ENCODE data around the gene SERINC3.

The SERINC3 gene

DNA sequence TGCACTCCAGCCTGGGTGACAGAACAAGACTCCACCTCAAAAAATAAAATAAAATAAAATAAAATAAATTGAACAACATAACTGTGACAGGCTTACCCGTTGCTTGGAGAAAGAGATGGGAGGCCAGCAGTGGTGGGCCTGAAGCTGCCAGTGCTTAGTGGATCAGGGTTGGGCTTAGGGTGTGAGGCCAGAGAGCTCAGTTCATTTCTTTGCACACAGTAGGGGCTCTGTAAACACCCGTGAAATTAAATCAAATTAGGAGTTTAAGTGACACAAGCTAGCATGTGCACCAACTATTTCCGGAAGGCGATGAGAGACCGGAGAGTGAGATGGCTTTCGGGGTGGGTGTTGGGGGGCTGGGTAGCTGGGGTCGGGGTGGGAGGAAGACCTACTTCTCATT lies 72.0 kb downstream of the SERINC3 start:
- no peaks in the 10 kb centered on the region for H3K27me3 ChIP-seq (ENCODE audit: insufficient read depth, low read depth, severe bottlenecking)
- TF ChIP-seq, protein P1, sequence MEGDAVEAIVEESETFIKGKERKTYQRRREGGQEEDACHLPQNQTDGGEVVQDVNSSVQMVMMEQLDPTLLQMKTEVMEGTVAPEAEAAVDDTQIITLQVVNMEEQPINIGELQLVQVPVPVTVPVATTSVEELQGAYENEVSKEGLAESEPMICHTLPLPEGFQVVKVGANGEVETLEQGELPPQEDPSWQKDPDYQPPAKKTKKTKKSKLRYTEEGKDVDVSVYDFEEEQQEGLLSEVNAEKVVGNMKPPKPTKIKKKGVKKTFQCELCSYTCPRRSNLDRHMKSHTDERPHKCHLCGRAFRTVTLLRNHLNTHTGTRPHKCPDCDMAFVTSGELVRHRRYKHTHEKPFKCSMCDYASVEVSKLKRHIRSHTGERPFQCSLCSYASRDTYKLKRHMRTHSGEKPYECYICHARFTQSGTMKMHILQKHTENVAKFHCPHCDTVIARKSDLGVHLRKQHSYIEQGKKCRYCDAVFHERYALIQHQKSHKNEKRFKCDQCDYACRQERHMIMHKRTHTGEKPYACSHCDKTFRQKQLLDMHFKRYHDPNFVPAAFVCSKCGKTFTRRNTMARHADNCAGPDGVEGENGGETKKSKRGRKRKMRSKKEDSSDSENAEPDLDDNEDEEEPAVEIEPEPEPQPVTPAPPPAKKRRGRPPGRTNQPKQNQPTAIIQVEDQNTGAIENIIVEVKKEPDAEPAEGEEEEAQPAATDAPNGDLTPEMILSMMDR (IDR thresholded peaks at IDR 0.05; ENCODE audit: low read depth, low read length) = no peak
- DNase-seq = no peak

GRCh38 chr20:44448753-44449546 lies 72.9 kb downstream of the SERINC3 start:
- DNase-seq = peak; percentile 32
- Histone ChIP-seq H3K9me3 (ENCODE audit: severe bottlenecking) (no peaks in the 10 kb centered on the region), H3K4me3 (ENCODE audit: low read depth, low read length) (no peak overlapping the region), H3K27me3 (ENCODE audit: insufficient read depth, low read depth, severe bottlenecking) (no peaks in the 10 kb centered on the region), H3K27ac (no peak overlapping the region), H3K36me3 (no peaks in the 10 kb centered on the region)
- TF ChIP-seq, protein P1 (IDR thresholded peaks at IDR 0.05; ENCODE audit: low read depth, low read length) = peak; percentile 72

More for the DNA sequence above, 72.0 kb downstream of the SERINC3 start:
- Histone ChIP-seq H3K36me3 (no peaks in the 10 kb centered on the region), H3K4me3 (ENCODE audit: low read depth, low read length) (no peak overlapping the region), H3K9me3 (ENCODE audit: severe bottlenecking) (no peaks in the 10 kb centered on the region), H3K27ac (no peak overlapping the region)

DNA sequence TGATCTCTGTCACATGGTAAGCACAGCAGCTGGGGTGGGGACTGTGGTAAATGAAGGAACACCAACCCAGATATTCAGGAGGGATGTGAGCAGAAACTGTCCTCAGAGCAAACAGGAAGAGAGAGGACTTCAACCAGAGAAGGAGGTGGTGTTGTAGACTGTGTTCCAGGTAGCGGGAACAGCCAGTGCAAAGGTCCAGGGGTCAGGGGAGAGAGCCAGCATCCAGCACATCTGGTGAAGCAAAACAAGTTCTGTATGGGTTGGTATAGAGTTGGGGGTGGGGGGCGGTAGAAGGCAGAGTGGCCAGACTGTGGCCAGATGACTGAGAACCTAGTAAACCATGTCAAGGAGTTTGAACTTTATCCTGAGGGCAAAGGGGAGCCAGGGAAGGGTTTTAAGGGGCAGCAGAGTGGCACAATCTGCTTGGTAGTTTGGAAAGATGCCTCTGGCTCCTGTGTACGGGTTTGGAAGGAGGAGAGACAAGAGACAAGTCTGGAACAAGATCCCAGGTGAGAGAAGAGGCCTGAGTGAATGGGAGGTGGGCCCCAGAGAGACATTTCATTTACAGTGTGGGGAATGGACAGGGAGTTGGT lies 73.9 kb downstream of the SERINC3 start:
- Histone ChIP-seq H3K27ac (no peak overlapping the region), H3K27me3 (ENCODE audit: insufficient read depth, low read depth, severe bottlenecking) (no peaks in the 10 kb centered on the region), H3K9me3 (ENCODE audit: severe bottlenecking) (no peaks in the 10 kb centered on the region), H3K36me3 (no peaks in the 10 kb centered on the region), H3K4me3 (ENCODE audit: low read depth, low read length) (no peak overlapping the region)
- TF ChIP-seq, protein P1 (IDR thresholded peaks at IDR 0.05; ENCODE audit: low read depth, low read length) = no peak
- no peak for DNase-seq
